Cardiac fibroblast (primary cell): ENCODE results near the gene KRTAP10-12.
"Not testable (repeated sequence)": the region's sequence is repeated elsewhere in the genome, so short reads cannot be mapped to it uniquely, and the experiment has no call there.

Source experiments
- DNase-seq, 2 donors: peaks; one replicate each; pipeline versions ENCODE4 v3.0.0 to v3.0.0-alpha.2; 2010; ENCODE audit warnings: low read depth in 2 of 2
- H3K4me3 ChIP-seq, 2 donors: replicated peaks in 1 of 2; 1 replicate in 1 of 2; 2 replicates in 1 of 2; pipeline ENCODE4 v1.5.1; 2011; ENCODE audit warnings: low read depth in 2 of 2, low read length in 2 of 2, mild to moderate bottlenecking in 2 of 2, moderate library complexity in 1 of 2
- CTCF ChIP-seq: IDR thresholded peaks from one replicate; pipeline ENCODE4 v1.5.1; 2011; ENCODE audit warnings: low read depth, mild to moderate bottlenecking, low read length, inconsistent platforms

Gene KRTAP10-12, protein sequence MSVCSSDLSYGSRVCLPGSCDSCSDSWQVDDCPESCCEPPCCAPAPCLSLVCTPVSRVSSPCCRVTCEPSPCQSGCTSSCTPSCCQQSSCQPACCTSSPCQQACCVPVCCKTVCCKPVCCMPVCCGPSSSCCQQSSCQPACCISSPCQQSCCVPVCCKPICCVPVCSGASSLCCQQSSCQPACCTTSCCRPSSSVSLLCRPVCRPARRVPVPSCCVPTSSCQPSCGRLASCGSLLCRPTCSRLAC

GRCh38 chr21:44697172-44697810 lies at the start of gene KRTAP10-12:
TSS of gene KRTAP10-12 (plus strand) at chr21:44697172. CDS start at chr21:44697202, 30 bp downstream.
- not testable (repeated sequence) for DNase-seq, H3K4me3 ChIP-seq

- TF ChIP-seq CTCF: no peak
- no peak for DNase-seq
- H3K4me3 ChIP-seq: no peak overlapping the region
These were observed 49.8 kb upstream of the KRTAP10-12 start for GRCh38 chr21:44647222-44647552.

- no peak overlapping the region for H3K4me3 ChIP-seq
- no peak for DNase-seq
- no peak for TF ChIP-seq CTCF
These were observed 48.2 kb upstream of the KRTAP10-12 start for GRCh38 chr21:44648557-44649311.

- no peak overlapping the region for H3K4me3 ChIP-seq
- no peak for DNase-seq
- no peak for TF ChIP-seq CTCF
These were observed 47.4 kb upstream of the KRTAP10-12 start for GRCh38 chr21:44649521-44650100.

DNA sequence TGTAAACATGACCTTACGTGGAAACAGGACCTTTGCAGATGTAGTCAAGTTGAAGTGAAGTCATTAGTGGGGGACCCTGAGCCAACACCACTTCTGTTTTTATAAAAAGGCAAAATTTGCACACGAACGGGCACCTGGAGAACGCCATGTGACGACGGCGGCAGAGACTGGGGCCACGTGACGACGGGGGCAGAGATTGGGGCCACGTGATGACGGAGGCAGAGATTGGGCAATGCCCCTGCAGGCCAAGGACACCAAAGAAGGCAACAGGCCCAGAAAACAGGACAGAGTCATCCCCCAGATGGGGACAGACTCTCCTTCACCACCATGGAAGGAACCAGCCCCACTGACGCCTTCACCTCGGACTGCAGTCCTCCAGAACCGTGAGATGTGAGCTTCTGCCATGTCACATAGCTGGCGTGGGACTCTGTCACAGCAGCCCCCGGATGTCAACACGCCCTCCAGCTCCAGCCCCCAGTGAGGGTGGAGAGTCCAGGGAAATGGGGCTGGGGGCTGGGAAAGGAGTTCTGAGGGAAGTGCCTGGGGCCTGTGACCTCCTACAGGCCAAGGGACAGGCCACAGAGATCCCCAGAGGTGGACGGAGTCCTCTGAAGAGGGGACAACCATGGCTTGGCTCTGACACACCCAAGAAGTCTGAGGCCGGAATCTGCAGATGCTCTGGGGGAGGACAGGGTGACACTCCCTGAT lies 46.6 kb upstream of the KRTAP10-12 start:
- H3K4me3 ChIP-seq: no peak overlapping the region
- TF ChIP-seq CTCF: no peak
- no peak for DNase-seq

DNA sequence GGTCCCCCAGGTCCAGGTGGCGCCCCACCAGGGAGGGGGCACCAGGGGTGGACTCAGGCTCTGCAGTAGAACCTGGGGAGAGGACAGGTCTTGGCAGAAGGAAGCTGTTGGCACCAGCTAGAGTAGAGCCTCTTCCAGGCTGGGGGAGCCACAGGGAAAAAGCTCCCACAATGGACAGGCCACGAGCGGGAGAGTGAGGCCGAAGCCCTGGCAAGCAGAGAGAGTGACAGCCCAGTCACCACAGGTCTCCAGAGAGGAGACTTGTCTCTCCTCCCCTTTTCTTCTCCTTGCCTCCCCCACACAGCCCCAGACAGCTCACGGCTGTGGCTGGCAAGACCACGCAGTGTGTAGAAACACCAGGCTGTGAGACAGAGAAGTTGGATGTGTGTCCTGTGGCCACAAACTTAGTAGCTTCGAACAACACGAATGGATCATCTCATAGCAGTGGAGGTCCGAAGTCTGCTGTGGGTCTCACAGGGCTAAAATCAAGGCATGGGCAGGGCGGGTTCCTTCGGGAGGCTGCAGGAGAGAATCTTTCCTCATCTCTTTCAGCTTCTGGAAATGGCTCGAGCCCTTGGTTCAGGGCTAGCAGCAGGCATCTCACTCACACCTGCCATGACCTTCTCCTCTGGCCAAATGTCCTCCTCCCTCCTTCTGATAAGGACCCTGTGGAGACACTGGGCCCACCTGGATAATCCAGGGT lies 45.8 kb upstream of the KRTAP10-12 start:
- no peak overlapping the region for H3K4me3 ChIP-seq
- no peak for DNase-seq
- TF ChIP-seq CTCF: no peak
